Measurements from ENCODE around the gene PLXNA1. TPM values are rescaled to one million over a fixed set of nuclear protein-coding genes. Genes with fewer than 3 reads are reported as not detected.

PLXNA1 gene
- polyA plus RNA-seq, 1 donor from 2014 or later: 65.6 TPM

DNA sequence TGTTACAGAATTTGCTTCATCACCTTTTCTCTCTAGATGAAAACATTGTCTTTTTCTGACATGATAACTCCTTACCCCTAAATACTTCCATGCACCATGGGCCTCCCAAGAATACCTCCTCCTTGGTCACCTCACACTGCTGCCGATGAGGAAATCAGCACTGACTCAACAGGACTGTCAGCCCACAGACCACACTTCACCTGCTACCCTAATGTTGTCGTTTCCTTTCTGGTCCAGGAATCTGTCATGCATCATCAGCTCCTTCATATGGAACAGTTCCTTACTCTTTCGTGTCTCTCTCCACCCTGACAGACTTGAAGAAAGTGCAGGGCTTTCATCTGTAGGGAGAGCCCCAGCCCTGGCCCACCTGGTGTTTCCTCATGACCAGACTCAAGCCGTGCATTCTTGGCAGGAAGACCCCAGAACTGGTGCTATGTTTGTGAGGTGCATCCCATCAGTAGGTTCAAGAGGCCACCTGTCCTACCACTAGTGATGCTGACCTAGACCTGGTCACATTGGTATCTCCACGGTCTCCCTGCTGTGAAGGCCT lies 41.1 kb upstream of the PLXNA1 start:
- no peak overlapping the region for H3K4me3 ChIP-seq (ENCODE audit: low read length)
- no peak overlapping the region for H3K9ac ChIP-seq (ENCODE audit: low read length)
- no peaks in the 10 kb centered on the region for H3K9me3 ChIP-seq (ENCODE audit: low read length)
- H3F3A ChIP-seq (ENCODE audit: insufficient read depth, low read length, poor library complexity, severe bottlenecking): no peaks in the 10 kb centered on the region
- no peaks in the 10 kb centered on the region for H3K36me3 ChIP-seq (ENCODE audit: insufficient read depth, low read length)
- H2AFZ ChIP-seq (ENCODE audit: low read depth, low read length): no peak overlapping the region
- no peaks in the 10 kb centered on the region for H4K20me1 ChIP-seq (ENCODE audit: insufficient read depth)
- H3K79me2 ChIP-seq (replicated peaks; ENCODE audit: insufficient read depth, low read length): no peaks in the 10 kb centered on the region
- no peaks in the 10 kb centered on the region for H3K9me2 ChIP-seq (ENCODE audit: insufficient read depth, low read length)
- TF ChIP-seq RAD21 (conservative IDR thresholded peaks at IDR 0.05): no peak
- no peak for TF ChIP-seq CTCF (IDR thresholded peaks at IDR 0.05; ENCODE audit: poor library complexity, severe bottlenecking)
- no peak for TF ChIP-seq REST (IDR thresholded peaks at IDR 0.05; ENCODE audit: borderline replicate concordance)
- TF ChIP-seq POLR2AphosphoS5 (IDR thresholded peaks at IDR 0.05): no peak
- no peak for TF ChIP-seq EP300 (conservative IDR thresholded peaks at IDR 0.05; ENCODE audit: poor library complexity, severe bottlenecking)
- TF ChIP-seq SMC3 (conservative IDR thresholded peaks at IDR 0.05; ENCODE audit: poor library complexity): no peak
- TF ChIP-seq MXI1 (conservative IDR thresholded peaks at IDR 0.05; ENCODE audit: poor library complexity, severe bottlenecking): no peak
- TF ChIP-seq EZH2 (IDR thresholded peaks at IDR 0.05; ENCODE audit: borderline replicate concordance, insufficient read depth, low read length, poor library complexity, severe bottlenecking): no peak
- TF ChIP-seq TAF1 (IDR thresholded peaks at IDR 0.05; ENCODE audit: low read depth): no peak
- H3K27ac ChIP-seq (ENCODE audit: low read length): no peak overlapping the region
- H3K27me3 ChIP-seq (ENCODE audit: insufficient read depth, low read depth, low read length): no peaks in the 10 kb centered on the region
- no peak overlapping the region for H3K4me2 ChIP-seq (ENCODE audit: low read length)

- no peak overlapping the region for H3K4me2 ChIP-seq (ENCODE audit: low read length)
- no peak for TF ChIP-seq EP300 (conservative IDR thresholded peaks at IDR 0.05; ENCODE audit: poor library complexity, severe bottlenecking)
- no peak for TF ChIP-seq POLR2AphosphoS5 (IDR thresholded peaks at IDR 0.05)
- TF ChIP-seq CTCF (IDR thresholded peaks at IDR 0.05; ENCODE audit: poor library complexity, severe bottlenecking): no peak
- TF ChIP-seq EZH2 (IDR thresholded peaks at IDR 0.05; ENCODE audit: borderline replicate concordance, insufficient read depth, low read length, poor library complexity, severe bottlenecking): no peak
- no peak for TF ChIP-seq SMC3 (conservative IDR thresholded peaks at IDR 0.05; ENCODE audit: poor library complexity)
- no peak for TF ChIP-seq MXI1 (conservative IDR thresholded peaks at IDR 0.05; ENCODE audit: poor library complexity, severe bottlenecking)
- TF ChIP-seq REST (IDR thresholded peaks at IDR 0.05; ENCODE audit: borderline replicate concordance): no peak
- no peak for TF ChIP-seq TAF1 (IDR thresholded peaks at IDR 0.05; ENCODE audit: low read depth)
- TF ChIP-seq RAD21 (conservative IDR thresholded peaks at IDR 0.05): no peak
- no peaks in the 10 kb centered on the region for H3K79me2 ChIP-seq (replicated peaks; ENCODE audit: insufficient read depth, low read length)
- H3F3A ChIP-seq (ENCODE audit: insufficient read depth, low read length, poor library complexity, severe bottlenecking): no peaks in the 10 kb centered on the region
- H3K9me2 ChIP-seq (ENCODE audit: insufficient read depth, low read length): no peaks in the 10 kb centered on the region
- no peaks in the 10 kb centered on the region for H3K36me3 ChIP-seq (ENCODE audit: insufficient read depth, low read length)
- H3K9ac ChIP-seq (ENCODE audit: low read length): no peak overlapping the region
- H3K27ac ChIP-seq (ENCODE audit: low read length): no peak overlapping the region
- H4K20me1 ChIP-seq (ENCODE audit: insufficient read depth): no peaks in the 10 kb centered on the region
- no peak overlapping the region for H3K4me3 ChIP-seq (ENCODE audit: low read length)
- H2AFZ ChIP-seq (ENCODE audit: low read depth, low read length): no peak overlapping the region
- H3K9me3 ChIP-seq (ENCODE audit: low read length): no peaks in the 10 kb centered on the region
- no peaks in the 10 kb centered on the region for H3K27me3 ChIP-seq (ENCODE audit: insufficient read depth, low read depth, low read length)
Measured at GRCh38 chr3:126944089-126944965, 38.6 kb upstream of the PLXNA1 start.
